DMS114 treated with DMSO at 0.1 percent for 48 hours (cell line): Measurements from ENCODE around the gene LNX2.

Experiments used
- DNase-seq: peaks from one replicate; lab custom pipeline; 2025; ENCODE audit not compliant: unreplicated experiment; lab: John Stamatoyannopoulos, UW

LNX2 gene

GRCh38 chr13:27620377-27621115 is at the start of gene LNX2:
Gene LNX2, minus strand, starts transcription at chr13:27620529. Its CDS starts 38,826 bp downstream, at chr13:27581703.
- DNase-seq = peak; percentile 79

GRCh38 chr13:27667946-27668345 is 47.6 kb upstream of the LNX2 start:
- no peak for DNase-seq

- DNase-seq = no peak
Observed at GRCh38 chr13:27666951-27667350, 46.6 kb upstream of the LNX2 start.

GRCh38 chr13:27665761-27666160 is 45.4 kb upstream of the LNX2 start:
- DNase-seq = no peak

GRCh38 chr13:27665333-27665732 is 45.0 kb upstream of the LNX2 start:
- DNase-seq = peak; percentile 14

- DNase-seq = no peak
Observed at GRCh38 chr13:27663947-27664346, 43.6 kb upstream of the LNX2 start.

- no peak for DNase-seq
Observed at GRCh38 chr13:27662738-27663470, 42.6 kb upstream of the LNX2 start.

- DNase-seq = no peak
Observed at GRCh38 chr13:27661017-27661416, 40.7 kb upstream of the LNX2 start.

- DNase-seq = no peak
Observed at GRCh38 chr13:27660511-27660910, 40.2 kb upstream of the LNX2 start.

- DNase-seq = no peak
Observed at GRCh38 chr13:27659145-27659865, 39.0 kb upstream of the LNX2 start.

GRCh38 chr13:27658546-27658945 is 38.2 kb upstream of the LNX2 start:
- no peak for DNase-seq

GRCh38 chr13:27657724-27658123 is 37.4 kb upstream of the LNX2 start:
- DNase-seq = no peak

- no peak for DNase-seq
Observed at GRCh38 chr13:27654816-27655215, 34.5 kb upstream of the LNX2 start.

- DNase-seq = no peak
Observed at GRCh38 chr13:27654059-27654458, 33.7 kb upstream of the LNX2 start.

GRCh38 chr13:27650312-27650711 is 30.0 kb upstream of the LNX2 start:
- no peak for DNase-seq

GRCh38 chr13:27644302-27644701 is 24.0 kb upstream of the LNX2 start:
- DNase-seq = no peak

GRCh38 chr13:27643334-27644132 is 23.2 kb upstream of the LNX2 start:
- no peak for DNase-seq

- no peak for DNase-seq
Observed at GRCh38 chr13:27641711-27642502, 21.6 kb upstream of the LNX2 start.

- no peak for DNase-seq
Observed at GRCh38 chr13:27639186-27639585, 18.9 kb upstream of the LNX2 start.

- DNase-seq = no peak
Observed at GRCh38 chr13:27638521-27638920, 18.2 kb upstream of the LNX2 start.
